OCI-LY7 (cell line): ENCODE results near the gene MRPL10. TPM values are rescaled to one million over a fixed set of nuclear protein-coding genes. Genes with fewer than 3 reads are reported as not detected.

Source experiments
- BruUV-seq: library from RNA; stranded (reverse); fragments of 400-500 nt; replicated peaks from 2 replicates; lab custom pipeline; 2021; lab: Mats Ljungman, UMichigan
- CTCF ChIA-PET: fragments of 300-600 bp; sonication (Branson Sonifier 250); formaldehyde crosslinking; loops from one replicate; lab custom pipeline; 2022; ENCODE audit warnings: antibody characterized with exemption; ENCODE audit not compliant: unreplicated experiment; lab: Charles Lee
- POLR2A ChIA-PET: fragments of 300-600 bp; sonication (Branson Sonifier 250); formaldehyde crosslinking; loops from one replicate; lab custom pipeline; 2022; ENCODE audit warnings: antibody characterized with exemption; lab: Charles Lee
- DNase-seq: peaks from one replicate; pipeline ENCODE4 v3.0.0-alpha.2; 2015; ENCODE audit warnings: low spot score
- H2AFZ ChIP-seq: fragments of 200-600 bp; sonication (generic), shearing (Covaris generic); 2 replicates; pipeline ENCODE4 v1.6.1; 2014; ENCODE audit warnings: mild to moderate bottlenecking, antibody characterized with exemption, low read length, moderate library complexity
- H3K27ac ChIP-seq: fragments of 200-600 bp; sonication (generic); 2 replicates; pipeline ENCODE4 v1.5.1; 2014; ENCODE audit warnings: mixed run types, low read depth, mild to moderate bottlenecking, moderate library complexity, low read length, inconsistent platforms; ENCODE audit not compliant: poor library complexity, severe bottlenecking
- H3K36me3 ChIP-seq: fragments of 200-600 bp; sonication (generic); 2 replicates; pipeline ENCODE4 v1.6.1; 2014; ENCODE audit warnings: mild to moderate bottlenecking, antibody characterized with exemption, low read length, moderate library complexity, mixed read lengths; ENCODE audit not compliant: insufficient read depth
- H3K4me1 ChIP-seq: fragments of 200-600 bp; sonication (generic); 2 replicates; pipeline ENCODE4 v1.5.1; 2014; ENCODE audit warnings: mild to moderate bottlenecking, low read length; ENCODE audit not compliant: insufficient read depth, poor library complexity, severe bottlenecking
- H3K4me2 ChIP-seq: fragments of 200-600 bp; sonication (generic); 2 replicates; pipeline ENCODE4 v1.6.1; 2014; ENCODE audit warnings: mild to moderate bottlenecking, low read length
- H3K4me3 ChIP-seq: fragments of 200-600 bp; sonication (generic); 2 replicates; pipeline ENCODE4 v1.5.1; 2014; ENCODE audit warnings: mild to moderate bottlenecking, low read depth, low read length; ENCODE audit not compliant: poor library complexity, severe bottlenecking
- H3K79me2 ChIP-seq: fragments of 200-600 bp; sonication (generic); 2 replicates; pipeline ENCODE4 v1.6.1; 2016; ENCODE audit warnings: low read depth, mild to moderate bottlenecking, low read length, moderate library complexity, mixed read lengths; ENCODE audit not compliant: insufficient read depth
- H3K9me2 ChIP-seq: fragments of 200-600 bp; sonication (generic); 2 replicates; pipeline ENCODE4 v1.6.1; 2016; ENCODE audit warnings: mild to moderate bottlenecking, low read length, mixed read lengths; ENCODE audit not compliant: insufficient read depth
- H3K9me3 ChIP-seq: fragments of 200-600 bp; sonication (generic); 2 replicates; pipeline ENCODE4 v1.6.1; 2014; ENCODE audit warnings: mild to moderate bottlenecking, mixed run types, low read length, mixed read lengths
- H4K20me1 ChIP-seq: fragments of 200-600 bp; sonication (generic); 2 replicates; pipeline ENCODE4 v1.6.1; 2014; ENCODE audit warnings: mild to moderate bottlenecking, antibody characterized with exemption, low read length, moderate library complexity, mixed read lengths; ENCODE audit not compliant: insufficient read depth
- CTCF ChIP-seq: fragments of 200-600 bp; sonication (generic); conservative IDR thresholded peaks from 2 replicates; pipeline ENCODE4 v1.5.1; 2014; ENCODE audit warnings: mild to moderate bottlenecking, antibody characterized with exemption, low read length, moderate library complexity, mixed read lengths
- EZH2phosphoT487 ChIP-seq: fragments of 200-600 bp; sonication (generic); IDR thresholded peaks from 2 replicates; pipeline ENCODE4 v1.6.1; 2018; ENCODE audit warnings: low read depth, borderline replicate concordance, mild to moderate bottlenecking, mixed run types, antibody characterized with exemption, low read length, moderate library complexity, mixed read lengths
- intact Hi-C: fragments of 100-400 bp; cut with micrococcal nuclease; formaldehyde crosslinking; loops from one replicate; pipeline ENCODE4 v1.10.0; 2022; ENCODE audit not compliant: unreplicated experiment
- total RNA-seq, 2 experiments: library from RNA; depleted of rRNA in 1 of 2; stranded (reverse); fragments of >200 nt in 1 of 2; shearing (Covaris generic) in 1 of 2; gene quantifications; 2 replicates each; pipeline ENCODE4 v1.2.3, GENCODE V29; 2014 to 2022

The MRPL10 gene
- total RNA-seq, 2 experiments from 2014 or later: 50.8 to 56.7 TPM

GRCh38 chr17:47852113-47852949, 21.0 kb upstream of the MRPL10 start:
- Histone ChIP-seq H3K4me1 (no peaks in the 10 kb centered on the region), H2AFZ (no peak overlapping the region), H3K4me3 (no peak overlapping the region), H3K36me3 (no peaks in the 10 kb centered on the region), H3K9me2 (no peaks in the 10 kb centered on the region), H4K20me1 (no peaks in the 10 kb centered on the region), H3K27ac (no peak overlapping the region), H3K9me3 (no peaks in the 10 kb centered on the region), H3K4me2 (no peak overlapping the region), H3K79me2 (no peaks in the 10 kb centered on the region)
- TF ChIP-seq EZH2phosphoT487 (peak; percentile 86; the same call in 1 of the 2 replicates), CTCF (no peak)
- BruUV-seq: no TSS peak
- ChIA-PET POLR2A (interaction anchor here (0.7 kb wide), 1 partner anchor 1284 kb away, joined by 3 read pairs; no protein-coding TSS in a partner anchor), CTCF (no interaction called here)
- DNase-seq: no peak
- intact Hi-C loops: no loop called here

- no peak overlapping the region for H3K4me2 ChIP-seq
- no peak overlapping the region for H3K4me3 ChIP-seq
- no peak overlapping the region for H2AFZ ChIP-seq
- ChIA-PET CTCF (no interaction called here), POLR2A (no interaction called here)
- no peaks in the 10 kb centered on the region for H3K4me1 ChIP-seq
- no peaks in the 10 kb centered on the region for H4K20me1 ChIP-seq
- TF ChIP-seq EZH2phosphoT487 (no peak), CTCF (no peak)
- no peak overlapping the region for H3K27ac ChIP-seq
- H3K79me2 ChIP-seq: no peaks in the 10 kb centered on the region
- BruUV-seq: no TSS peak
- H3K36me3 ChIP-seq: no peaks in the 10 kb centered on the region
- H3K9me2 ChIP-seq: no peaks in the 10 kb centered on the region
- H3K9me3 ChIP-seq: no peaks in the 10 kb centered on the region
- intact Hi-C loops: no loop called here
- DNase-seq: no peak
These were observed 20.4 kb upstream of the MRPL10 start for GRCh38 chr17:47851764-47852112.
